HG02973 (cell line): ENCODE measurements around the gene TCFL5.

Experiments
- ATAC-seq: cut with Tn5 transposase; IDR thresholded peaks from one replicate; pipeline ENCODE4 v1.9.1; 2021; ENCODE audit warnings: moderate library complexity; ENCODE audit not compliant: unreplicated experiment

TCFL5 gene

GRCh38 chr20:62824476-62825332 lies 36.9 kb downstream of the TCFL5 start:
- ATAC-seq, result no peak

- ATAC-seq, result no peak
Measured at GRCh38 chr20:62823688-62824475, 37.7 kb downstream of the TCFL5 start.

- no peak for ATAC-seq
Measured at GRCh38 chr20:62822788-62823651, 38.6 kb downstream of the TCFL5 start.

- no peak for ATAC-seq
Measured at GRCh38 chr20:62822239-62822787, 39.3 kb downstream of the TCFL5 start.

GRCh38 chr20:62821726-62822210 lies 39.9 kb downstream of the TCFL5 start:
- no peak for ATAC-seq

- no peak for ATAC-seq
Measured at GRCh38 chr20:62820962-62821725, 40.5 kb downstream of the TCFL5 start.

- ATAC-seq, result no peak
Measured at GRCh38 chr20:62820208-62820961, 41.2 kb downstream of the TCFL5 start.

GRCh38 chr20:62819494-62820174 lies 42.0 kb downstream of the TCFL5 start:
- no peak for ATAC-seq

GRCh38 chr20:62818592-62819493 lies 42.8 kb downstream of the TCFL5 start:
- ATAC-seq, result no peak

GRCh38 chr20:62817975-62818591 lies 43.5 kb downstream of the TCFL5 start:
- no peak for ATAC-seq

- no peak for ATAC-seq
Measured at GRCh38 chr20:62816884-62817873, 44.4 kb downstream of the TCFL5 start, which contains the start of gene COL9A3. Gene COL9A3 (plus strand): TSS chr20:62817050. CDS start chr20:62817065, 15 bp downstream.

GRCh38 chr20:62816031-62816883 lies 45.4 kb downstream of the TCFL5 start:
- ATAC-seq, result no peak

GRCh38 chr20:62815066-62815991 lies 46.3 kb downstream of the TCFL5 start:
- no peak for ATAC-seq

GRCh38 chr20:62814709-62815065 lies 46.9 kb downstream of the TCFL5 start:
- no peak for ATAC-seq
